NCI-H2196 (cell line): ENCODE results near the gene FYB2.
A peak's percentile ranks its signal among the peaks of the same experiment; 100 is the strongest.

Source experiments
- DNase-seq: peaks from one replicate; lab custom pipeline; 2025; ENCODE audit not compliant: unreplicated experiment; lab: John Stamatoyannopoulos, UW

The FYB2 gene

GRCh38 chr1:56819387-56819899 is at the start of gene FYB2:
Gene FYB2, minus strand, starts transcription at chr1:56819404. Its CDS starts 114 bp downstream, at chr1:56819290.
- DNase-seq: peak; percentile 56

GRCh38 chr1:56868761-56869160 is 49.6 kb upstream of the FYB2 start:
- no peak for DNase-seq

- no peak for DNase-seq
Observed at GRCh38 chr1:56867491-56867890, 48.3 kb upstream of the FYB2 start.

- DNase-seq: no peak
Observed at GRCh38 chr1:56866656-56867055, 47.5 kb upstream of the FYB2 start.

- no peak for DNase-seq
Observed at GRCh38 chr1:56864430-56864829, 45.2 kb upstream of the FYB2 start.

GRCh38 chr1:56863265-56863992 is 44.2 kb upstream of the FYB2 start:
- no peak for DNase-seq

GRCh38 chr1:56859287-56859686 is 40.1 kb upstream of the FYB2 start:
- no peak for DNase-seq

- DNase-seq: no peak
Observed at GRCh38 chr1:56856186-56856585, 37.0 kb upstream of the FYB2 start.

GRCh38 chr1:56855190-56855589 is 36.0 kb upstream of the FYB2 start:
- no peak for DNase-seq

- DNase-seq: no peak
Observed at GRCh38 chr1:56854521-56855099, 35.4 kb upstream of the FYB2 start, which contains the start of gene C8A. Gene C8A, plus strand, starts transcription at chr1:56854797. Its CDS starts 105 bp downstream, at chr1:56854902.

GRCh38 chr1:56852476-56852875 is 33.3 kb upstream of the FYB2 start:
- no peak for DNase-seq

- no peak for DNase-seq
Observed at GRCh38 chr1:56850922-56851321, 31.7 kb upstream of the FYB2 start.

GRCh38 chr1:56850411-56850810 is 31.2 kb upstream of the FYB2 start:
- DNase-seq: no peak

GRCh38 chr1:56849750-56850149 is 30.5 kb upstream of the FYB2 start:
- no peak for DNase-seq

- no peak for DNase-seq
Observed at GRCh38 chr1:56845343-56845742, 26.1 kb upstream of the FYB2 start.

- DNase-seq: no peak
Observed at GRCh38 chr1:56844545-56845136, 25.4 kb upstream of the FYB2 start.

- no peak for DNase-seq
Observed at GRCh38 chr1:56843544-56843943, 24.3 kb upstream of the FYB2 start.

- DNase-seq: no peak
Observed at GRCh38 chr1:56838759-56839158, 19.6 kb upstream of the FYB2 start.

GRCh38 chr1:56837244-56837939 is 18.2 kb upstream of the FYB2 start:
- no peak for DNase-seq

- no peak for DNase-seq
Observed at GRCh38 chr1:56836359-56836758, 17.2 kb upstream of the FYB2 start.

- DNase-seq: no peak
Observed at GRCh38 chr1:56835657-56836056, 16.5 kb upstream of the FYB2 start.
